Common myeloid progenitor, CD34-positive (primary cell): ENCODE measurements around the gene ST3GAL2. TPM values are rescaled to one million over a fixed set of nuclear protein-coding genes. Genes with fewer than 3 reads are reported as not detected.

Source experiments
- CTCF ChIA-PET: fragments of 350-600 bp; sonication (Branson Sonifier 250); formaldehyde crosslinking; loops from one replicate; lab custom pipeline; 2021; ENCODE audit warnings: antibody characterized with exemption; lab: Charles Lee
- POLR2A ChIA-PET: fragments of 350-600 bp; sonication (Branson Sonifier 250); formaldehyde crosslinking; loops from one replicate; lab custom pipeline; 2021; ENCODE audit warnings: antibody characterized with exemption; lab: Charles Lee
- DNase-seq, 3 donors: peaks; one replicate each; pipeline versions ENCODE4 v3.0.0 to v3.0.0-alpha.2; 2013
- H3K27ac ChIP-seq, 2 experiments: 1 replicate in 1 of 2; 2 replicates in 1 of 2; pipeline ENCODE4 v1.7.0; 2013; ENCODE audit warnings: inconsistent platforms in 2 of 2, low read length in 2 of 2, mild to moderate bottlenecking in 2 of 2, low read depth in 1 of 2, moderate library complexity in 1 of 2; ENCODE audit not compliant: severe bottlenecking in 2 of 2, insufficient read depth in 1 of 2, poor library complexity in 1 of 2
- H3K27me3 ChIP-seq, 5 experiments: replicated peaks in 2 of 5; 1 replicate in 3 of 5; 2 replicates in 2 of 5; pipeline versions ENCODE4 v1.6.1 to v1.7.0; 2013; ENCODE audit warnings: low read length in 4 of 5, mild to moderate bottlenecking in 2 of 5, moderate library complexity in 2 of 5, inconsistent platforms in 1 of 5; ENCODE audit not compliant: insufficient read depth in 5 of 5, control insufficient read depth in 4 of 5
- H3K36me3 ChIP-seq, 4 experiments: 1 replicate in 2 of 4; 2 replicates in 2 of 4; pipeline versions ENCODE4 v1.6.1 to v1.7.0; 2013; ENCODE audit warnings: low read length in 3 of 4, control low read depth in 1 of 4, mild to moderate bottlenecking in 1 of 4; ENCODE audit not compliant: control insufficient read depth in 4 of 4, insufficient read depth in 4 of 4
- H3K4me1 ChIP-seq, 4 experiments: 1 replicate in 3 of 4; 2 replicates in 1 of 4; pipeline versions ENCODE4 v1.6.1 to v1.7.1; 2013; ENCODE audit warnings: low read length in 3 of 4, mild to moderate bottlenecking in 3 of 4, control low read depth in 1 of 4, inconsistent platforms in 1 of 4, moderate library complexity in 1 of 4; ENCODE audit not compliant: control insufficient read depth in 4 of 4, insufficient read depth in 4 of 4; ENCODE audit errors: control extremely low read depth in 1 of 4
- H3K4me3 ChIP-seq, 7 experiments: 1 replicate in 4 of 7; 2 replicates in 3 of 7; pipeline versions ENCODE4 v1.5.1 to v1.7.0; 2013; ENCODE audit warnings: mild to moderate bottlenecking in 7 of 7, low read length in 6 of 7, moderate library complexity in 6 of 7, inconsistent platforms in 2 of 7, low read depth in 2 of 7, control low read depth in 1 of 7; ENCODE audit not compliant: insufficient read depth in 4 of 7, control insufficient read depth in 1 of 7; ENCODE audit errors: extremely low read depth in 1 of 7
- H3K9me3 ChIP-seq, 5 experiments: 1 replicate in 4 of 5; 2 replicates in 1 of 5; pipeline versions ENCODE4 v1.6.1 to v1.7.1; 2013; ENCODE audit warnings: low read length in 4 of 5, mild to moderate bottlenecking in 2 of 5, inconsistent platforms in 1 of 5, low read depth in 1 of 5, moderate library complexity in 1 of 5; ENCODE audit not compliant: control insufficient read depth in 4 of 5, insufficient read depth in 2 of 5; ENCODE audit errors: control extremely low read depth in 1 of 5
- WGBS: methylation state at CpG from one replicate; pipeline ENCODE4 v1.1.5; 2013; ENCODE audit not compliant: insufficient coverage; 5-methylcytosine and 5-hydroxymethylcytosine counted together
- polyA plus RNA-seq: library from polyadenylated mRNA; unstranded; fragments of 120-200 nt; gene quantifications from one replicate; pipeline ENCODE4 v1.2.1, GENCODE V29; 2013

The ST3GAL2 gene, protein sequence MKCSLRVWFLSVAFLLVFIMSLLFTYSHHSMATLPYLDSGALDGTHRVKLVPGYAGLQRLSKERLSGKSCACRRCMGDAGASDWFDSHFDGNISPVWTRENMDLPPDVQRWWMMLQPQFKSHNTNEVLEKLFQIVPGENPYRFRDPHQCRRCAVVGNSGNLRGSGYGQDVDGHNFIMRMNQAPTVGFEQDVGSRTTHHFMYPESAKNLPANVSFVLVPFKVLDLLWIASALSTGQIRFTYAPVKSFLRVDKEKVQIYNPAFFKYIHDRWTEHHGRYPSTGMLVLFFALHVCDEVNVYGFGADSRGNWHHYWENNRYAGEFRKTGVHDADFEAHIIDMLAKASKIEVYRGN
- 13.6 TPM for polyA plus RNA-seq

DNA sequence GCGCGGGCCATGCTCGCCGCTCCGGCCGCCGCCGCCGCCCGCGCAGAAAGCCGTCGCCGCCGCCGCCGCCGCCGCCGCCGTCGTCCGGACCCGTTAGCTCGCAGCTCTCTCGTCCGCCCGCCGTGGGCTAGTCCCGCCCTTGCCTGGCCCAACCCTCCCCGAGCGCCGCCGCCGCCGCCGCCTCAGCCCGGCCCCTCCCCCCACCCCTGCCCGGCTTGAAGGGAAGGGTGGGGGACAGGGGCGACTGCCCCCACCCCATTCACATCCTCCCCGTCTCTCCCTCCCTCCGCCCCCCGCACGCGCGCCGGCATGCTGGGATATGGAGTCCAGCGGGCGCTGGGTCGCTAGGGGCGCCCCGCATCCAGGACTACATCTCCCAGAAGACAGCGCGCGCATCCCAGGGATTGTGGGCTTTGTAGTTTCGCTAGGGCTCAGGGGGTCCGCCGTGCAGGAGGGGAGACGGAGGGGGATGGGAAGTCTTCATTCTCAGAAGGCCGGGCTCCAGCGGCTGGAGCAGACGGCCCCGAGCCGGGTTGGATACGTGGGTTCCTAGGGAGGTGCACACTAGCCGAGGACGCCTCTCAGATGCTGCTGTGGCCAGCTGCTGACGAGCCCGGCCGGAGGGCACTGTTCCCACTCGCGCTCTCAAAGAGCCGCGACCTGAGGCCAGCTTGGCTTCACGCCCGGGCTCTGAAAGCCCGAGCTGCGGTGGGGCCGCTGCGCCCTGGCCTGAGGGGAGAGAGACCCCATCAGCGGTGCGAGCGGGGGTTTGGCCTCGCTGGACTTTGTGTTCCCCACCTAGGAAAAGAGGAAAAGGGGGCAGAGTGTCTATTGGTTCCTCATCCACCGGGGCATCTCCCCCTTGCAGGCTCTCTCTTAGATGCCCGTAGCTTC lies at the start of gene ST3GAL2:
ST3GAL2 (minus strand) TSS at position 132 of the 894 bp plus-strand sequence. CDS start 40,570 bp downstream, outside the sequence.
- ChIA-PET POLR2A (interaction anchor here (1.5 kb wide), 1 partner anchor 11 kb away, joined by 5 read pairs; no protein-coding TSS in a partner anchor), CTCF (interaction anchor here (1.1 to 1.9 kb wide), 6 partner anchors 16 to 31 kb away, joined by 4 to 5 read pairs (median 4); partner anchors contain the start of gene FCSK)
- no peaks in the 10 kb centered on the region for H3K9me3 ChIP-seq
- H3K27me3 ChIP-seq, result no peaks in the 10 kb centered on the region
- under 1% methylated on average over 65 of the region's 86 CpGs for WGBS
- DNase-seq, result peak; percentile 91 to 95 (median 95)
- peak within 1 kb of the TSS in 1 of 2 experiments; percentile 73 for H3K27ac ChIP-seq
- H3K36me3 ChIP-seq, result peaks cover 0 to 9% (median 0%) of the 10 kb centered on the region in 4 experiments
- H3K4me1 ChIP-seq, result peaks cover 0 to 45% (median 23%) of the 10 kb centered on the region in 4 experiments
- peak within 1 kb of the TSS; percentile 53 to 95 (median 88) for H3K4me3 ChIP-seq

- no peak overlapping the region for H3K27ac ChIP-seq
- no CpG with 5 or more reads among the region's 2 CpGs for WGBS
- no peaks in the 10 kb centered on the region for H3K27me3 ChIP-seq
- no peak overlapping the region for H3K4me3 ChIP-seq
- DNase-seq, result no peak
- no peaks in the 10 kb centered on the region for H3K9me3 ChIP-seq
- ChIA-PET CTCF (interaction anchor here (0.9 to 2.0 kb wide), 2 partner anchors 16 to 90 kb away, joined by 3 to 4 read pairs; no protein-coding TSS in a partner anchor), POLR2A (no interaction called here)
- H3K4me1 ChIP-seq, result no peaks in the 10 kb centered on the region
- H3K36me3 ChIP-seq, result peaks cover 11 to 49% (median 39%) of the 10 kb centered on the region in 4 experiments
Observed at GRCh38 chr16:70484867-70485266, 46.0 kb upstream of the ST3GAL2 start.

- POLR2A ChIA-PET, result no interaction called here
- 89% methylated on average over 5 of the region's 5 CpGs for WGBS
Observed at GRCh38 chr16:70483426-70483825, 44.5 kb upstream of the ST3GAL2 start.

GRCh38 chr16:70482624-70483023 lies 43.7 kb upstream of the ST3GAL2 start:
- H3K36me3 ChIP-seq, result peaks cover 11 to 58% (median 49%) of the 10 kb centered on the region in 4 experiments
- no peak overlapping the region for H3K27ac ChIP-seq
- no peak for DNase-seq
- WGBS, result 94% methylated on average over 4 of the region's 5 CpGs
- no peaks in the 10 kb centered on the region for H3K9me3 ChIP-seq
- no peaks in the 10 kb centered on the region for H3K27me3 ChIP-seq
- ChIA-PET POLR2A (no interaction called here), CTCF (interaction anchor here (1.3 kb wide), 1 partner anchor 14 kb away, joined by 3 read pairs; no protein-coding TSS in a partner anchor)
- H3K4me3 ChIP-seq, result no peak overlapping the region
- peaks cover 0 to 16% (median 3%) of the 10 kb centered on the region in 4 experiments for H3K4me1 ChIP-seq

More at GRCh38 chr16:70483426-70483825, 44.5 kb upstream of the ST3GAL2 start:
- no peaks in the 10 kb centered on the region for H3K27me3 ChIP-seq
- peaks cover 11 to 54% (median 46%) of the 10 kb centered on the region in 4 experiments for H3K36me3 ChIP-seq
- H3K4me3 ChIP-seq, result no peak overlapping the region
- no peak for DNase-seq
- no peaks in the 10 kb centered on the region for H3K9me3 ChIP-seq
- H3K27ac ChIP-seq, result no peak overlapping the region
- peaks cover 0 to 13% (median 3%) of the 10 kb centered on the region in 4 experiments for H3K4me1 ChIP-seq
- CTCF ChIA-PET, result interaction anchor here (0.7 to 2.0 kb wide), 4 partner anchors 10 to 89 kb away, joined by 3 to 4 read pairs (median 3); no protein-coding TSS in a partner anchor

DNA sequence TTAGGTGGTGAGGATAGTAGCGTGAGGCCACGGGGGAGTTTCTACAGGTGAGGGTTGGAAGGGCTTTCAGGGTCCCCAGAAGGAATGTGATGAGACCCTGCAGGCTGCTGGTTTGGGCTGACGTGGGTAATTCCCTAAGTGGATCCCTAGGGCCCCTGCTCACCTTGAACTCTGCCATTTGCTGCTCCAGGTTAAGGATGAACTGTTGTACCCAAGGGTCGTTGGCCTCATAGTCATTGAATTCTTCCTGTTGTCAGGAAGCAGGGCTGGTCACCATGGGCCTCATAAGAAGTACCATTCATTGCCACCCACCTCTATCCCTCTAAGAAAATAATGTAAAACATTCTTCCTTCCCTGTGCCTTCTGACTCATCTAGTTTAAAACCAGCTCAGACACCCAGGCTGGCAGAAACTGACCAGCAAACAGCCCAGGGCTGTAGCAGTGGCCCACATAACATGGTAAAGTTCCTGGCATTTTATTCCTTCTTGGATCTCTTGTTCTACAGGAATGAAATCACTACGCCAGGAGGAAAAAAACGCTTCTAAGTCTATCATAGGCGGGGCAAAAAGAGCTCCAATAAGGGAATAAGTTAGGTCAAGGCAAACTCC lies 43.1 kb upstream of the ST3GAL2 start:
- H3K36me3 ChIP-seq, result peaks cover 9 to 58% (median 49%) of the 10 kb centered on the region in 4 experiments
- ChIA-PET POLR2A (no interaction called here), CTCF (interaction anchor here (1.3 kb wide), 1 partner anchor 13 kb away, joined by 3 read pairs; no protein-coding TSS in a partner anchor)
- WGBS, result 91% methylated on average over 7 of the region's 7 CpGs
- H3K4me3 ChIP-seq, result no peak overlapping the region
- H3K4me1 ChIP-seq, result peaks cover 0 to 16% (median 3%) of the 10 kb centered on the region in 4 experiments
- no peak overlapping the region for H3K27ac ChIP-seq
- H3K9me3 ChIP-seq, result no peaks in the 10 kb centered on the region
- no peaks in the 10 kb centered on the region for H3K27me3 ChIP-seq
- DNase-seq, result no peak
